Osteoblast (primary cell): ENCODE results near the gene HDAC7. TPM values are rescaled to one million over a fixed set of nuclear protein-coding genes. Genes with fewer than 3 reads are reported as not detected.
A peak's percentile ranks its signal among the peaks of the same experiment; 100 is the strongest.

Experiments used
- DNase-seq: peaks from one replicate; pipeline ENCODE4 v3.0.0; 2011; ENCODE audit warnings: low spot score, mixed read lengths; ENCODE audit not compliant: insufficient read length; ENCODE audit errors: missing footprints
- H2AFZ ChIP-seq: 2 replicates; pipeline ENCODE4 v1.6.0; 2011; ENCODE audit warnings: mild to moderate bottlenecking, low read length
- H3K27ac ChIP-seq: 2 replicates; pipeline ENCODE4 v1.5.1; 2011; ENCODE audit warnings: mild to moderate bottlenecking, low read depth, low read length, moderate library complexity
- H3K27me3 ChIP-seq: 2 replicates; pipeline ENCODE4 v1.6.0; 2012; ENCODE audit warnings: mild to moderate bottlenecking, control low read depth, inconsistent platforms, low read length, moderate library complexity; ENCODE audit not compliant: insufficient read depth
- H3K36me3 ChIP-seq: 2 replicates; pipeline ENCODE4 v1.5.1; 2011; ENCODE audit warnings: mild to moderate bottlenecking, low read length, control low read depth, moderate library complexity; ENCODE audit not compliant: insufficient read depth
- H3K4me1 ChIP-seq: 2 replicates; pipeline ENCODE4 v1.5.1; 2011; ENCODE audit warnings: mild to moderate bottlenecking, low read length, control low read depth, moderate library complexity; ENCODE audit not compliant: insufficient read depth
- H3K4me2 ChIP-seq: 2 replicates; pipeline ENCODE4 v1.6.0; 2011; ENCODE audit warnings: mild to moderate bottlenecking, low read length; ENCODE audit not compliant: insufficient read depth
- H3K4me3 ChIP-seq: fragments of 200-600 bp; sonication (generic); 3 replicates; pipeline ENCODE4 v1.5.1; 2012; ENCODE audit warnings: mild to moderate bottlenecking, low read length, inconsistent platforms; ENCODE audit not compliant: insufficient read depth
- H3K79me2 ChIP-seq: 2 replicates; pipeline ENCODE4 v1.6.0; 2012; ENCODE audit warnings: mild to moderate bottlenecking, low read length, control low read depth, inconsistent platforms; ENCODE audit not compliant: insufficient read depth
- H3K9me3 ChIP-seq: 2 replicates; pipeline ENCODE4 v1.5.1; 2011; ENCODE audit warnings: low read depth, low read length, control low read depth
- H4K20me1 ChIP-seq: 2 replicates; pipeline ENCODE4 v1.6.0; 2012; ENCODE audit warnings: mild to moderate bottlenecking, low read length, control low read depth; ENCODE audit not compliant: insufficient read depth
- total RNA-seq: library from RNA; depleted of rRNA; stranded (reverse); fragments of >200 nt; gene quantifications from 2 replicates; pipeline ENCODE4 v1.2.3, GENCODE V29; 2012
- TF ChIP-seq, protein P1 (sequence below): IDR thresholded peaks from 2 replicates; pipeline ENCODE4 v1.5.1; 2011; ENCODE audit warnings: mild to moderate bottlenecking, low read depth, low read length, moderate library complexity; ENCODE audit errors: extremely low read depth

The HDAC7 gene
- total RNA-seq, 1 donor: 41.3 TPM

DNA sequence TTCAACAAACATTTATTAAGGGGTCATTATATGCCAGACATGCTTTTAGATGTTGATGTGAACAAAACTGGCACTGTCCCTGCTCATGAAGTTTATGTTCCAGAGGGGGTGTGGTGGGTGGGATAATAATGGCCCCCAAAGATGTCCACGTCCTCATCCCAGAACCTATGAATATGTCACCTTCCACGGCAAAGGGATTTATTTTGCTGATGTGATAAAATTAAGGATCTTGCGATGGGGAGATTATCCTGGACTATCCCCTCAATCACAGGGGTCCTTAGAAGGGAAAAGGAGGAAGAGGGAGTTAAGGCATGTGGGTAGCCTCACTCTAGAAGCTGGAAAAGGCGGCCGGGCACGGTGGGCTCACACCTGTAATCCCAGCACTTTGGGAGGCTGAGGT, 48.4 kb downstream of the HDAC7 start:
- H3K4me2 ChIP-seq: no peak overlapping the region
- H3K4me3 ChIP-seq: no peak overlapping the region
- H3K27me3 ChIP-seq: no peaks in the 10 kb centered on the region
- no peaks in the 10 kb centered on the region for H3K36me3 ChIP-seq
- no peak for DNase-seq
- H3K79me2 ChIP-seq: peaks cover 14% of the 10 kb centered on the region
- H2AFZ ChIP-seq: no peak overlapping the region
- H3K27ac ChIP-seq: no peak overlapping the region
- TF ChIP-seq, protein P1, sequence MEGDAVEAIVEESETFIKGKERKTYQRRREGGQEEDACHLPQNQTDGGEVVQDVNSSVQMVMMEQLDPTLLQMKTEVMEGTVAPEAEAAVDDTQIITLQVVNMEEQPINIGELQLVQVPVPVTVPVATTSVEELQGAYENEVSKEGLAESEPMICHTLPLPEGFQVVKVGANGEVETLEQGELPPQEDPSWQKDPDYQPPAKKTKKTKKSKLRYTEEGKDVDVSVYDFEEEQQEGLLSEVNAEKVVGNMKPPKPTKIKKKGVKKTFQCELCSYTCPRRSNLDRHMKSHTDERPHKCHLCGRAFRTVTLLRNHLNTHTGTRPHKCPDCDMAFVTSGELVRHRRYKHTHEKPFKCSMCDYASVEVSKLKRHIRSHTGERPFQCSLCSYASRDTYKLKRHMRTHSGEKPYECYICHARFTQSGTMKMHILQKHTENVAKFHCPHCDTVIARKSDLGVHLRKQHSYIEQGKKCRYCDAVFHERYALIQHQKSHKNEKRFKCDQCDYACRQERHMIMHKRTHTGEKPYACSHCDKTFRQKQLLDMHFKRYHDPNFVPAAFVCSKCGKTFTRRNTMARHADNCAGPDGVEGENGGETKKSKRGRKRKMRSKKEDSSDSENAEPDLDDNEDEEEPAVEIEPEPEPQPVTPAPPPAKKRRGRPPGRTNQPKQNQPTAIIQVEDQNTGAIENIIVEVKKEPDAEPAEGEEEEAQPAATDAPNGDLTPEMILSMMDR: no peak
- H3K9me3 ChIP-seq: no peaks in the 10 kb centered on the region
- H4K20me1 ChIP-seq: no peaks in the 10 kb centered on the region
- H3K4me1 ChIP-seq: peaks cover 41% of the 10 kb centered on the region

- peak; percentile 91 for DNase-seq
- H3K9me3 ChIP-seq: no peaks in the 10 kb centered on the region
- H3K4me3 ChIP-seq: no peak overlapping the region
- H3K27ac ChIP-seq: no peak overlapping the region
- no peak overlapping the region for H2AFZ ChIP-seq
- no peaks in the 10 kb centered on the region for H4K20me1 ChIP-seq
- H3K36me3 ChIP-seq: no peaks in the 10 kb centered on the region
- no peaks in the 10 kb centered on the region for H3K27me3 ChIP-seq
- peaks cover 10% of the 10 kb centered on the region for H3K79me2 ChIP-seq
- peaks cover 30% of the 10 kb centered on the region for H3K4me1 ChIP-seq
- TF ChIP-seq, protein P1: no peak
- no peak overlapping the region for H3K4me2 ChIP-seq
These were observed 49.5 kb downstream of the HDAC7 start for GRCh38 chr12:47770086-47770726.

GRCh38 chr12:47769234-47770085, 50.2 kb downstream of the HDAC7 start:
- H3K79me2 ChIP-seq: peaks cover 5% of the 10 kb centered on the region
- no peak overlapping the region for H2AFZ ChIP-seq
- H4K20me1 ChIP-seq: no peaks in the 10 kb centered on the region
- TF ChIP-seq, protein P1: no peak
- no peaks in the 10 kb centered on the region for H3K36me3 ChIP-seq
- DNase-seq: no peak
- H3K27ac ChIP-seq: no peak overlapping the region
- H3K4me2 ChIP-seq: no peak overlapping the region
- no peaks in the 10 kb centered on the region for H3K27me3 ChIP-seq
- no peaks in the 10 kb centered on the region for H3K9me3 ChIP-seq
- H3K4me1 ChIP-seq: peaks cover 23% of the 10 kb centered on the region
- H3K4me3 ChIP-seq: no peak overlapping the region

- Histone ChIP-seq H2AFZ (no peak overlapping the region), H3K4me3 (no peak overlapping the region), H3K36me3 (no peaks in the 10 kb centered on the region), H3K79me2 (no peaks in the 10 kb centered on the region), H3K4me1 (peaks cover 18% of the 10 kb centered on the region), H3K27ac (no peak overlapping the region), H4K20me1 (no peaks in the 10 kb centered on the region), H3K9me3 (no peaks in the 10 kb centered on the region), H3K4me2 (no peak overlapping the region), H3K27me3 (no peaks in the 10 kb centered on the region)
- DNase-seq: peak; percentile 59
- TF ChIP-seq, protein P1: no peak
These were observed 51.3 kb downstream of the HDAC7 start for GRCh38 chr12:47768323-47768811.
